Parathyroid adenoma (tissue), 2 donors: ENCODE results near the gene NFATC2.

Experiments used
- H2AFZ ChIP-seq: fragments of 300-600 bp; sonication (generic); one replicate; pipeline ENCODE4 v1.7.0; 2017; ENCODE audit warnings: antibody characterized with exemption, mild to moderate bottlenecking
- H3K27ac ChIP-seq: fragments of 300-600 bp; sonication (generic); one replicate; pipeline ENCODE4 v1.7.0; 2017
- H3K27me3 ChIP-seq: fragments of 300-600 bp; sonication (generic); one replicate; pipeline ENCODE4 v1.7.0; 2017; ENCODE audit warnings: low read length; ENCODE audit not compliant: control insufficient read depth, insufficient read depth
- H3K36me3 ChIP-seq: fragments of 300-600 bp; sonication (generic); one replicate; pipeline ENCODE4 v1.7.0; 2017; ENCODE audit warnings: low read length; ENCODE audit not compliant: control insufficient read depth, insufficient read depth
- H3K4me1 ChIP-seq: fragments of 300-600 bp; sonication (generic); one replicate; pipeline ENCODE4 v1.7.0; 2017; ENCODE audit warnings: control low read depth
- H3K4me2 ChIP-seq: fragments of 300-600 bp; sonication (generic); one replicate; pipeline ENCODE4 v1.7.0; 2017; ENCODE audit warnings: low read length
- H3K4me3 ChIP-seq: fragments of 300-600 bp; sonication (generic); one replicate; pipeline ENCODE4 v1.7.0; 2017; ENCODE audit warnings: low read depth, low read length
- H3K79me2 ChIP-seq: fragments of 300-600 bp; sonication (generic); one replicate; pipeline ENCODE4 v1.7.0; 2017; ENCODE audit warnings: control low read depth
- H3K9ac ChIP-seq: fragments of 300-600 bp; sonication (generic); one replicate; pipeline ENCODE4 v1.7.0; 2017; ENCODE audit warnings: mild to moderate bottlenecking
- H3K9me3 ChIP-seq: fragments of 300-600 bp; sonication (generic); one replicate; pipeline ENCODE4 v1.7.0; 2017; ENCODE audit warnings: low read length; ENCODE audit not compliant: control insufficient read depth
- CTCF ChIP-seq: fragments of 300-600 bp; sonication (generic); IDR thresholded peaks from one replicate; pipeline ENCODE4 v1.7.0; 2017; ENCODE audit warnings: antibody characterized with exemption, mild to moderate bottlenecking
- donor health status: primary hyperparathyroidism.

NFATC2 gene

GRCh38 chr20:51542571-51543421 lies at the start of gene NFATC2:
NFATC2 (minus strand) TSS chr20:51542719; CDS start chr20:51542499, 220 bp downstream.
- no peak for TF ChIP-seq CTCF
- no peak within 1 kb of the TSS for H3K9ac ChIP-seq

GRCh38 chr20:51591871-51592270 lies 49.4 kb upstream of the NFATC2 start:
- Histone ChIP-seq H3K79me2 (no peaks in the 10 kb centered on the region), H3K9me3 (no peaks in the 10 kb centered on the region), H3K4me2 (no peak overlapping the region), H2AFZ (no peak overlapping the region), H3K27me3 (no peaks in the 10 kb centered on the region), H3K36me3 (no peaks in the 10 kb centered on the region), H3K4me1 (peaks cover 12% of the 10 kb centered on the region), H3K4me3 (no peak overlapping the region), H3K9ac (no peak overlapping the region), H3K27ac (no peak overlapping the region)
- TF ChIP-seq CTCF: no peak

More at GRCh38 chr20:51542571-51543421, at the start of gene NFATC2:
- Histone ChIP-seq H2AFZ (peak within 1 kb of the TSS; percentile 13), H3K27ac (peak within 1 kb of the TSS; percentile 56), H3K4me2 (peak within 1 kb of the TSS; percentile 69), H3K36me3 (no peaks in the 10 kb centered on the region), H3K9me3 (no peaks in the 10 kb centered on the region), H3K4me3 (peak within 1 kb of the TSS; percentile 49), H3K4me1 (peaks cover 4% of the 10 kb centered on the region), H3K79me2 (no peaks in the 10 kb centered on the region), H3K27me3 (no peaks in the 10 kb centered on the region)

- Histone ChIP-seq H3K27ac (no peak overlapping the region), H3K4me2 (no peak overlapping the region), H3K4me3 (no peak overlapping the region), H3K27me3 (no peaks in the 10 kb centered on the region), H3K9me3 (no peaks in the 10 kb centered on the region), H2AFZ (no peak overlapping the region), H3K4me1 (peaks cover under 1% of the 10 kb centered on the region), H3K9ac (no peak overlapping the region), H3K36me3 (no peaks in the 10 kb centered on the region), H3K79me2 (no peaks in the 10 kb centered on the region)
- TF ChIP-seq CTCF: no peak
Observed at GRCh38 chr20:51588762-51589161, 46.2 kb upstream of the NFATC2 start.

- H3K79me2 ChIP-seq: no peaks in the 10 kb centered on the region
- TF ChIP-seq CTCF: no peak
- no peaks in the 10 kb centered on the region for H3K36me3 ChIP-seq
- H3K4me2 ChIP-seq: no peak overlapping the region
- H3K27ac ChIP-seq: no peak overlapping the region
- no peak overlapping the region for H3K4me3 ChIP-seq
- no peaks in the 10 kb centered on the region for H3K4me1 ChIP-seq
- no peak overlapping the region for H3K9ac ChIP-seq
- no peaks in the 10 kb centered on the region for H3K9me3 ChIP-seq
- no peaks in the 10 kb centered on the region for H3K27me3 ChIP-seq
- H2AFZ ChIP-seq: no peak overlapping the region
Observed at GRCh38 chr20:51587145-51587544, 44.6 kb upstream of the NFATC2 start.

- H2AFZ ChIP-seq: no peak overlapping the region
- no peaks in the 10 kb centered on the region for H3K79me2 ChIP-seq
- no peaks in the 10 kb centered on the region for H3K9me3 ChIP-seq
- H3K27me3 ChIP-seq: no peaks in the 10 kb centered on the region
- H3K4me2 ChIP-seq: no peak overlapping the region
- H3K9ac ChIP-seq: no peak overlapping the region
- H3K4me3 ChIP-seq: no peak overlapping the region
- TF ChIP-seq CTCF: no peak
- H3K4me1 ChIP-seq: no peaks in the 10 kb centered on the region
- no peaks in the 10 kb centered on the region for H3K36me3 ChIP-seq
- H3K27ac ChIP-seq: no peak overlapping the region
Observed at GRCh38 chr20:51586005-51586440, 43.5 kb upstream of the NFATC2 start.
